ENCODE data around the gene SLC12A9.

The SLC12A9 gene

GRCh38 chr7:100914208-100914878 lies 61.8 kb downstream of the SLC12A9 start (continued):
- TF ChIP-seq ZNF24 (tag by site-specific recombination; IDR thresholded peaks at IDR 0.05) (no peak), PRDM10 (tag by site-specific recombination; IDR thresholded peaks at IDR 0.05) (no peak), ZNF341 (tag by site-specific recombination; IDR thresholded peaks at IDR 0.05; ENCODE audit: low read depth) (no peak), ZSCAN23 (tag by site-specific recombination; IDR thresholded peaks at IDR 0.05) (no peak), SETDB1 (IDR thresholded peaks at IDR 0.05; ENCODE audit: insufficient read length, low read length) (no peak), ZSCAN30 (tag by site-specific recombination; IDR thresholded peaks at IDR 0.05) (no peak), ZNF398 (tag by site-specific recombination; IDR thresholded peaks at IDR 0.05) (no peak), ZSCAN4 (tag by site-specific recombination; IDR thresholded peaks at IDR 0.05) (no peak), ZNF354C (tag by site-specific recombination; IDR thresholded peaks at IDR 0.05; ENCODE audit: borderline replicate concordance, low read depth) (no peak), ZFP37 (tag by site-specific recombination; IDR thresholded peaks at IDR 0.05) (no peak), ZNF514 (tag by site-specific recombination; IDR thresholded peaks at IDR 0.05) (no peak), MEIS1 (CRISPR knock-in tag; IDR thresholded peaks at IDR 0.05; ENCODE audit: borderline replicate concordance) (no peak), ZNF423 (tag by site-specific recombination; IDR thresholded peaks at IDR 0.05) (no peak), PRDM6 (tag by site-specific recombination; IDR thresholded peaks at IDR 0.05) (no peak), TCF7L2 (IDR thresholded peaks at IDR 0.05; ENCODE audit: borderline replicate concordance, low read depth, low read length) (no peak), ZNF132 (tag by site-specific recombination; IDR thresholded peaks at IDR 0.05; ENCODE audit: borderline replicate concordance) (no peak), ZNF555 (tag by site-specific recombination; conservative IDR thresholded peaks at IDR 0.05) (peak; percentile 70), ZNF692 (tag by site-specific recombination; IDR thresholded peaks at IDR 0.05) (no peak), ZBTB7A (tag by site-specific recombination; IDR thresholded peaks at IDR 0.05; ENCODE audit: low read depth) (no peak), ZNF223 (tag by site-specific recombination; IDR thresholded peaks at IDR 0.05) (no peak), SCRT1 (tag by site-specific recombination; IDR thresholded peaks at IDR 0.05; ENCODE audit: borderline replicate concordance) (no peak), ZBTB17 (tag by site-specific recombination; IDR thresholded peaks at IDR 0.05) (no peak), ZNF830 (tag by site-specific recombination; IDR thresholded peaks at IDR 0.05; ENCODE audit: low read depth) (no peak), CTCF (tag by site-specific recombination; IDR thresholded peaks at IDR 0.05) (no peak), ZBTB21 (tag by site-specific recombination; IDR thresholded peaks at IDR 0.05) (no peak), SCRT2 (tag by site-specific recombination; IDR thresholded peaks at IDR 0.05) (no peak), KLF1 (tag by site-specific recombination; IDR thresholded peaks at IDR 0.05) (no peak), ZNF664 (tag by site-specific recombination; IDR thresholded peaks at IDR 0.05) (peak; percentile 66), YY1 (tag by site-specific recombination; IDR thresholded peaks at IDR 0.05) (no peak)
